Stimulated activated CD4-positive, alpha-beta T cell treated with anti-CD3 and anti-CD28 coated beads, Interleukin-12 subunit alpha, Interleukin-12 subunit beta, amount 100 ng/mL, for 4 hours (primary cell): ENCODE data around the gene PTK7.
A peak's percentile ranks its signal among the peaks of the same experiment; 100 is the strongest.
"Not testable (repeated sequence)": the region's sequence is repeated elsewhere in the genome, so short reads cannot be mapped to it uniquely, and the experiment has no call there.

Experiments used
- DNase-seq: peaks from one replicate; pipeline ENCODE4 v3.0.0-alpha.2; 2020

PTK7 gene

GRCh38 chr6:43075670-43076463, at the start of gene PTK7:
Gene PTK7 (plus strand): TSS chr6:43076314. CDS start chr6:43076489, 175 bp downstream.
- peak; percentile 47 for DNase-seq

- DNase-seq: no peak
These were observed 49.7 kb upstream of the PTK7 start for GRCh38 chr6:43026365-43026764.

- no peak for DNase-seq
These were observed 47.0 kb upstream of the PTK7 start for GRCh38 chr6:43029120-43029519.

GRCh38 chr6:43032326-43032725, 43.8 kb upstream of the PTK7 start:
- no peak for DNase-seq

GRCh38 chr6:43033496-43034189, 42.5 kb upstream of the PTK7 start:
- no peak for DNase-seq

- DNase-seq: no peak
These were observed 42.0 kb upstream of the PTK7 start for GRCh38 chr6:43034190-43034525.

GRCh38 chr6:43035495-43036194, 40.5 kb upstream of the PTK7 start:
- no peak for DNase-seq

- no peak for DNase-seq
These were observed 39.4 kb upstream of the PTK7 start for GRCh38 chr6:43036712-43037111.

- DNase-seq: no peak
These were observed 38.9 kb upstream of the PTK7 start for GRCh38 chr6:43037197-43037596.

GRCh38 chr6:43037706-43038105, 38.4 kb upstream of the PTK7 start:
- no peak for DNase-seq

- DNase-seq: no peak
These were observed 37.4 kb upstream of the PTK7 start for GRCh38 chr6:43038727-43039126.

- DNase-seq: no peak
These were observed 35.4 kb upstream of the PTK7 start for GRCh38 chr6:43040542-43041257.

- DNase-seq: not testable (repeated sequence)
These were observed 34.6 kb upstream of the PTK7 start for GRCh38 chr6:43041475-43041874.

GRCh38 chr6:43043310-43043709, 32.8 kb upstream of the PTK7 start:
- no peak for DNase-seq

- DNase-seq: no peak
These were observed 30.7 kb upstream of the PTK7 start for GRCh38 chr6:43045371-43045930.

- no peak for DNase-seq
These were observed 28.1 kb upstream of the PTK7 start for GRCh38 chr6:43047998-43048397.

GRCh38 chr6:43050981-43051380, 25.1 kb upstream of the PTK7 start:
- no peak for DNase-seq

GRCh38 chr6:43052225-43052841, 23.8 kb upstream of the PTK7 start:
- DNase-seq: no peak

- peak; percentile 39 for DNase-seq
These were observed 23.1 kb upstream of the PTK7 start for GRCh38 chr6:43052842-43053544.

GRCh38 chr6:43053545-43054205, 22.4 kb upstream of the PTK7 start, which contains the start of gene CUL7:
Gene CUL7 (minus strand): TSS chr6:43053851. CDS start chr6:43052788, 1,063 bp downstream.
- DNase-seq: peak; percentile 88
